Posterior vena cava (tissue), 2 donors: Measurements from ENCODE around the gene FTCDNL1. TPM values are rescaled to one million over a fixed set of nuclear protein-coding genes. Genes with fewer than 3 reads are reported as not detected.

Experiments
- total RNA-seq, 2 donors: library from RNA; stranded (reverse); fragmentation: NEBNext Ultra II Directional; extraction: Animal tissue kit (Norgen Biotek cat#: 25700); gene quantifications; one replicate each; pipeline ENCODE4 v1.2.1, GENCODE V29; 2021
- donor health status: DM: yes; HTN: yes; CAD: no.
- donor health status: DM: yes; HTN: yes; CAD: no.

The FTCDNL1 gene
- total RNA-seq, 2 donors from 2014 or later: 1.1 to 1.6 TPM

Other genes starting within 250 kb of the FTCDNL1 start
- 10 to 100 TPM; 13.5 to 16.5 TPM for gene C2orf69, start 60.1 kb upstream of the FTCDNL1 start, total RNA-seq
- gene TYW5, start 104.3 kb upstream of the FTCDNL1 start, total RNA-seq: 1 to 10 TPM; 5.7 to 6.0 TPM
- gene MAIP1, start 104.4 kb upstream of the FTCDNL1 start, total RNA-seq: 10 to 100 TPM; 12.3 to 14.1 TPM